Endodermal cell (in vitro differentiated cells): ENCODE measurements around the gene B4GALNT1. TPM values are rescaled to one million over a fixed set of nuclear protein-coding genes. Genes with fewer than 3 reads are reported as not detected.

Experiments used
- DNase-seq: peaks from one replicate; pipeline ENCODE4 v3.0.0-alpha.2; 2017
- H3K27ac ChIP-seq: 2 replicates; pipeline ENCODE4 v1.5.1; 2013; ENCODE audit warnings: mild to moderate bottlenecking, low read depth, low read length, moderate library complexity
- H3K27me3 ChIP-seq: 2 replicates; pipeline ENCODE4 v1.6.1; 2013; ENCODE audit warnings: mild to moderate bottlenecking, low read length, moderate library complexity; ENCODE audit not compliant: insufficient read depth, control insufficient read depth, poor library complexity, severe bottlenecking
- H3K36me3 ChIP-seq: 2 replicates; pipeline ENCODE4 v1.7.0; 2013; ENCODE audit warnings: mild to moderate bottlenecking, low read length, moderate library complexity; ENCODE audit not compliant: control insufficient read depth, insufficient read depth
- H3K4me1 ChIP-seq: one replicate; pipeline ENCODE4 v1.7.0; 2013; ENCODE audit warnings: low read length; ENCODE audit not compliant: control insufficient read depth, insufficient read depth
- H3K4me3 ChIP-seq: 2 replicates; pipeline ENCODE4 v1.5.1; 2013; ENCODE audit warnings: mild to moderate bottlenecking, low read length, moderate library complexity
- H3K9ac ChIP-seq: 2 replicates; pipeline ENCODE4 v1.6.1; 2013; ENCODE audit warnings: mild to moderate bottlenecking, low read length, moderate library complexity; ENCODE audit not compliant: poor library complexity, severe bottlenecking; ENCODE audit errors: extremely low read depth
- H3K9me3 ChIP-seq: 2 replicates; pipeline ENCODE4 v1.6.1; 2013; ENCODE audit warnings: mild to moderate bottlenecking, low read length, moderate library complexity; ENCODE audit not compliant: control insufficient read depth
- H3K27ac Mint-ChIP-seq: 2 replicates; pipeline ENCODE4 v1.8.0; 2020; ENCODE audit warnings: mixed read lengths
- H3K27me3 Mint-ChIP-seq: 2 replicates; pipeline ENCODE4 v1.8.0; 2021; ENCODE audit warnings: mild to moderate bottlenecking, mixed read lengths; ENCODE audit not compliant: insufficient read depth
- H3K36me3 Mint-ChIP-seq: 2 replicates; pipeline ENCODE4 v1.8.0; 2020; ENCODE audit warnings: low read depth, mixed read lengths
- H3K4me1 Mint-ChIP-seq: 2 replicates; pipeline ENCODE4 v1.8.0; 2020; ENCODE audit warnings: mixed read lengths
- H3K4me3 Mint-ChIP-seq: 2 replicates; pipeline ENCODE4 v1.8.0; 2020; ENCODE audit warnings: mild to moderate bottlenecking, moderate library complexity, mixed read lengths
- H3K9me3 Mint-ChIP-seq: 2 replicates; pipeline ENCODE4 v1.8.0; 2020; ENCODE audit warnings: mild to moderate bottlenecking, mixed read lengths
- WGBS, 2 experiments: methylation state at CpG; one replicate each; pipeline versions ENCODE4 v1.1.5 to v1.1.7; 2013; ENCODE audit warnings: missing lambda C conversion rate in 2 of 2, mixed read lengths in 1 of 2; ENCODE audit not compliant: insufficient coverage in 1 of 2, insufficient read length in 1 of 2; 5-methylcytosine and 5-hydroxymethylcytosine counted together
- total RNA-seq, 2 donors: library from RNA; stranded (reverse); fragmentation: NEBNext Ultra II Directional in 1 of 2; extraction: Animal tissue kit (Norgen Biotek cat#: 25700) in 1 of 2; gene quantifications; 2 replicates in 1 of 2; 3 replicates in 1 of 2; pipeline ENCODE4 v1.2.1, GENCODE V29; 2021
- TF ChIP-seq, protein P1 (sequence below): fragments of 200-600 bp; sonication (generic); conservative IDR thresholded peaks from 2 replicates; pipeline ENCODE4 v1.5.0; 2021; ENCODE audit warnings: antibody characterized with exemption, mild to moderate bottlenecking

B4GALNT1 gene
- total RNA-seq, 2 donors from 2014 or later: 0.49 to 0.66 TPM

DNA sequence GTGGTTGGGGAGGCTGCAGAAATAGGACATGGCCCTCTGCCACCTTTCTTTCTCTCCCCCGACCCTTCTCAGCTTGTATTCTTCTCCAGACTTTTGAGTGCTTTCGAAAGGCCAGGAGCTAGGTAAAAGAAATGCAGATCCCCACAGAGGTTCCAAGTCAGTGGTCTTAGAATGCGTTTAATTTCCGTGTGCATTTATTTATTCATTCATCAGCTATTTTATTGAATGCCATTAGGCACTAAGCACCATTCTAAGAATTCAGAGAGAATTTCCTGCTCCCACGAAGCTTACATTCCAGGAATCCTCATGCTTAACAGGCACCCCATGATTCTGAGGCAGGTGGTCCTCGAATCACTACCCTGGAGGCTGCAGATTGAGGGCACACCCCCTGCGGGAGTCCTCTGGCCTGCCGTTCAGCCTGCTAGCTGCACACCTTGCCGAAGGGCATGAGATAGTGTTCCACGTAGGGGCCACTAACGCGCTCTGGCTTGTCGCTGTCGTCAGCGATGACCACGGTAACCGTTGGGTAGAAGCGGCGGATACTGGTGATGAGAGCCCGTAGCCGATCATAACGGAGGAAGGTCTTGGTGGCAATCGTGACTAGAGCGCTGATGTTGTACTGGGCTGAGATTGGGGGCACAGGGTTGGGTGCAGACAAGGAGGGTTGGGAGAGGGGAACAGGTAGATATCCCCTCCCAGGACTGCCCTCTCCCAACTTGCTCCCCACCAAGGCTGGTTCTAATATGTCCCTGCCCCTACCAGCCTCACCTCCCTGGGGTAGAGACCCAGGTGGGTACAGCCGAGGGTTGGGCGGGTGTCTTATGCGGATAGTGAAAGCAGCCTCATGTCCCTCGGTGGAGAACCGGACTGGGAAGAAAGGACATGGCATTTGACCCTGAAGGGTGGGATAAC, 4.5 kb downstream of the B4GALNT1 start:
- Histone ChIP-seq H3K36me3 (no peaks in the 10 kb centered on the region), H3K9ac (no peak overlapping the region), H3K27ac (no peak overlapping the region), H3K27me3 (peaks cover 99% of the 10 kb centered on the region), H3K9me3 (no peaks in the 10 kb centered on the region), H3K4me1 (no peaks in the 10 kb centered on the region), H3K4me3 (no peak overlapping the region)
- Mint-ChIP-seq H3K4me3 (no peak overlapping the region), H3K4me1 (no peaks in the 10 kb centered on the region), H3K9me3 (no peaks in the 10 kb centered on the region), H3K27ac (no peak overlapping the region), H3K36me3 (no peaks in the 10 kb centered on the region), H3K27me3 (peaks cover 99% of the 10 kb centered on the region)
- DNase-seq: peak; percentile 57
- TF ChIP-seq, protein P1, sequence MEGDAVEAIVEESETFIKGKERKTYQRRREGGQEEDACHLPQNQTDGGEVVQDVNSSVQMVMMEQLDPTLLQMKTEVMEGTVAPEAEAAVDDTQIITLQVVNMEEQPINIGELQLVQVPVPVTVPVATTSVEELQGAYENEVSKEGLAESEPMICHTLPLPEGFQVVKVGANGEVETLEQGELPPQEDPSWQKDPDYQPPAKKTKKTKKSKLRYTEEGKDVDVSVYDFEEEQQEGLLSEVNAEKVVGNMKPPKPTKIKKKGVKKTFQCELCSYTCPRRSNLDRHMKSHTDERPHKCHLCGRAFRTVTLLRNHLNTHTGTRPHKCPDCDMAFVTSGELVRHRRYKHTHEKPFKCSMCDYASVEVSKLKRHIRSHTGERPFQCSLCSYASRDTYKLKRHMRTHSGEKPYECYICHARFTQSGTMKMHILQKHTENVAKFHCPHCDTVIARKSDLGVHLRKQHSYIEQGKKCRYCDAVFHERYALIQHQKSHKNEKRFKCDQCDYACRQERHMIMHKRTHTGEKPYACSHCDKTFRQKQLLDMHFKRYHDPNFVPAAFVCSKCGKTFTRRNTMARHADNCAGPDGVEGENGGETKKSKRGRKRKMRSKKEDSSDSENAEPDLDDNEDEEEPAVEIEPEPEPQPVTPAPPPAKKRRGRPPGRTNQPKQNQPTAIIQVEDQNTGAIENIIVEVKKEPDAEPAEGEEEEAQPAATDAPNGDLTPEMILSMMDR: no peak
- 88 to 89% methylated on average over 23 to 29 of the region's 29 CpGs for WGBS, 2 experiments

DNA sequence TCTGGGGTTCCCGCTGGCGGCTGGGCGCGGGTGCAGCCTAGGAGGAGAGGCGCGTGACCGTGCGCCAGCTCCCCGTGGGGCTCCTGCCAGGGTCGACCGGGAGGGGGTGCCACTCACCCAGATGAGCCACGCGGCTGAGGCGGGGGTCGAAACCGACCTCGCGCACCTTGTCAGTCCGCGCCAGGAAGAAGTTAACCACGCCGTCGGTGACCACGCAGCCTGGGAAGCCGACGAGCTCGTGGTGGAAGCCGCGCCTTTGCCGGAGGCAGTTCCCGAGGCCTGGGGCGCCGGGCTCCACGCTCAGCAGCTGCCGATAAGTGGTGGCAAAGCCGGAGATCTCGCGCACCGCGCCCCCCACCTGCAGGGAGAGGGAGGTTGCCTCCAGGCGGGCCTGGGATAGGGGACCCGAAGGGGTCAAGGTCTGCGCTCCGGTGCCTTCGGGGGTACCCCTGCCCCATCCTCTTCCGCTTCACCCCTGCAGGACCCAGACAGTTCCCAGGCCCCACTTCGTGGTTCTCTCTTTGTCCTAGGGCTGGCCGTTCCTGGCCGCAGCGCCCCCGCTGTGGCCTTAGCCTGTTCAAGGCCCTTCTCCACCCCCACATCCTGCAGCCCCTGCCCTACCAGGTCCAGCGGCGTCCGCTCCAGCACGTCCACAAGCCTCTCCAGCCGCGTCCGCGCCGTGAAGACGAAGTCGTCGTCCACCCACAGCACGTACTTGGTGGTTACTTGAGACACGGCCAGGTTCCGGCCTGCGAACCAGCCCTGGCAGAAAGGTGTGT, 5.3 kb downstream of the B4GALNT1 start:
- peak; percentile 81 for DNase-seq
- Mint-ChIP-seq H3K4me1 (peaks cover 2% of the 10 kb centered on the region), H3K27me3 (peaks cover 99% of the 10 kb centered on the region), H3K9me3 (no peaks in the 10 kb centered on the region), H3K4me3 (peak overlapping the region; percentile 22), H3K36me3 (no peaks in the 10 kb centered on the region), H3K27ac (no peak overlapping the region)
- H3K27me3 ChIP-seq: peaks cover 99% of the 10 kb centered on the region
- H3K9ac ChIP-seq: no peak overlapping the region
- H3K4me3 ChIP-seq: no peak overlapping the region
- H3K36me3 ChIP-seq: no peaks in the 10 kb centered on the region
- TF ChIP-seq, protein P1: peak; percentile 51
- H3K9me3 ChIP-seq: no peaks in the 10 kb centered on the region
- WGBS, 2 experiments: 60 to 68% methylated on average over 23 to 67 of the region's 67 CpGs
- no peaks in the 10 kb centered on the region for H3K4me1 ChIP-seq
- no peak overlapping the region for H3K27ac ChIP-seq

GRCh38 chr12:57626921-57627445, 6.0 kb downstream of the B4GALNT1 start:
- H3K27ac ChIP-seq: no peak overlapping the region
- TF ChIP-seq, protein P1: no peak
- Mint-ChIP-seq H3K27me3 (peaks cover 100% of the 10 kb centered on the region), H3K36me3 (no peaks in the 10 kb centered on the region), H3K4me1 (peaks cover 5% of the 10 kb centered on the region), H3K4me3 (no peak overlapping the region), H3K27ac (no peak overlapping the region), H3K9me3 (no peaks in the 10 kb centered on the region)
- H3K27me3 ChIP-seq: peaks cover 99% of the 10 kb centered on the region
- H3K4me3 ChIP-seq: no peak overlapping the region
- H3K36me3 ChIP-seq: no peaks in the 10 kb centered on the region
- 85% methylated on average over 7 of the region's 9 CpGs; no CpG with 5 or more reads in 1 of the 2 experiments for WGBS, 2 experiments
- H3K4me1 ChIP-seq: no peaks in the 10 kb centered on the region
- no peak overlapping the region for H3K9ac ChIP-seq
- no peaks in the 10 kb centered on the region for H3K9me3 ChIP-seq
- DNase-seq: no peak
